Muscle layer of duodenum (tissue), 2 donors: Measurements from ENCODE around the gene SPEM2.
A peak's percentile ranks its signal among the peaks of the same experiment; 100 is the strongest.

ENCODE experiments used
- H3K27ac ChIP-seq: one replicate; pipeline ENCODE4 v1.7.0; 2013; ENCODE audit warnings: mild to moderate bottlenecking, low read length
- H3K27me3 ChIP-seq: one replicate; pipeline ENCODE4 v1.7.0; 2013; ENCODE audit warnings: low read depth, mild to moderate bottlenecking, control low read depth, low read length
- H3K36me3 ChIP-seq, 2 donors: one replicate each; pipeline ENCODE4 v1.7.0; 2013; ENCODE audit warnings: low read length in 2 of 2, control low read depth in 1 of 2, mild to moderate bottlenecking in 1 of 2; ENCODE audit not compliant: insufficient read depth in 2 of 2, control insufficient read depth in 1 of 2
- H3K4me1 ChIP-seq, 2 donors: one replicate each; pipeline ENCODE4 v1.7.0; 2013; ENCODE audit warnings: low read length in 2 of 2, mild to moderate bottlenecking in 2 of 2, control low read depth in 1 of 2, moderate library complexity in 1 of 2; ENCODE audit not compliant: insufficient read depth in 2 of 2, control insufficient read depth in 1 of 2
- H3K4me3 ChIP-seq, 2 donors: one replicate each; pipeline ENCODE4 v1.7.0; 2013; ENCODE audit warnings: low read length in 2 of 2, low read depth in 1 of 2, mild to moderate bottlenecking in 1 of 2
- H3K9me3 ChIP-seq, 2 donors: one replicate each; pipeline ENCODE4 v1.7.0; 2013; ENCODE audit warnings: low read length in 2 of 2, control low read depth in 1 of 2, mild to moderate bottlenecking in 1 of 2; ENCODE audit not compliant: control insufficient read depth in 1 of 2
- donor health status: healthy.

The SPEM2 gene

GRCh38 chr17:7426896-7427489, 1.6 kb downstream of the SPEM2 start:
- Histone ChIP-seq H3K4me1 (no peaks in the 10 kb centered on the region), H3K27me3 (no peaks in the 10 kb centered on the region), H3K27ac (no peak overlapping the region), H3K9me3 (no peaks in the 10 kb centered on the region), H3K36me3 (no peaks in the 10 kb centered on the region), H3K4me3 (no peak overlapping the region)

DNA sequence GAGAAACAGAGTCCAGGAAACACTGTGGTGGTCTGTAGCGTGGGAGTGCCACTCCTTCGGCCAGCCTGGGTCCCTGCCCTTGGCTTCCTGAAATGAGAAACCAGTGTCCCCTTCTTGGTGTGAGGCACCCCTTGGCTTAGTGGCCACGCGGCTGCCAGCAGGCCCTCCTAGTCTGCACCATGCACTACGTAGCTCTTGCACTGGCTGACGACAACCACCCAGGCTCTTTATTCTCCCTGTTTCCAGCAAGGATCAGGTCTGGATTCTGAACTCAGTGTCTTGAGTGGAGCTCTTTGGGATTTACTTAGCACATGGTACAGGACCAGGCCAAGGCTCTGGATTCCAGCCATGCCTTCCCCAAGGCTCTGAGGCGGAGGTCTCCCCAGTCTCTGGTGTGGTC, 2.1 kb downstream of the SPEM2 start:
- Histone ChIP-seq H3K9me3 (no peaks in the 10 kb centered on the region), H3K4me1 (no peaks in the 10 kb centered on the region), H3K27me3 (no peaks in the 10 kb centered on the region), H3K4me3 (no peak overlapping the region), H3K27ac (no peak overlapping the region), H3K36me3 (no peaks in the 10 kb centered on the region)

DNA sequence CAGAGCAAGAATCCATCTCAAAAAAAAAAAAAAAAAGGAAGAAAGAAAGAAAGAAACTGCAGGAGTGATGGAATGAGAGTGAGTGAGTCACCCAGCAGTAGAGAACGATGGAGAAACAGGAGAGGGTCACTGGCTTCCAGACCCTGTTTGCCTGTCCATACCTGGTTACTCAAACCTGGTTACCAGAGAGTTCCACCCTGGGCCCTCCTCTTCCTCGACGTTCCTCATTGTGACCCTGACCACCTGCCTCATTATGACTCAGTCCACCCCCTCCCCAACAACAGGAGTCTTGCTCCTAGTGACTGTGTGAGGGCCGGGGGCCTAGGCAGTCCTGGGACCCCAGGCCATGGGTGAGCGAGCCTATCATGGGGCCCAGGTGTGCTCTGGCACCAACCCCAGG, 3.1 kb downstream of the SPEM2 start, which contains the start of gene SPEM3:
SPEM3 (plus strand) TSS at position 301 of the 400 bp plus-strand sequence; CDS start at position 347, 46 bp downstream.
- H3K36me3 ChIP-seq: no peaks in the 10 kb centered on the region
- no peak within 1 kb of the TSS for H3K4me3 ChIP-seq
- H3K9me3 ChIP-seq: no peaks in the 10 kb centered on the region
- no peak within 1 kb of the TSS for H3K27ac ChIP-seq
- no peaks in the 10 kb centered on the region for H3K27me3 ChIP-seq
- H3K4me1 ChIP-seq: no peaks in the 10 kb centered on the region

DNA sequence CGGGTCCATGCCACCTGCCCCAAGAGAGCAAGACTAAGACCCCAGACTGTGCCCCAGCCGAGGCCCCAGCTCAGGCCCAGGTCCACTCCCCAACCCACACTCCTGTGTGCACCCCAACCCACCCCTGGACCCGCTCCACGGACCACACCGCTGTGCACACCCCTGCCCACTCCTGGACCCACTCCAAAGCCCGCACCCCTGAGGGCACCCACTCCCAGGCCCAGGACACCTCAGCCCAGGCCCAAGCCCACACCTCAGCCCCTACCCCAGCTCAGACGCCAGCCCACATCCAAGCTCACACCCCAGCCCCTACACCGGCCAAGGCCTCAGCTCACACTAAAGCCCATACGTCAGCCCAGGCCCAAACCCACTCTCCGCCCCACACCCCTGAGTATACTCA, 4.3 kb downstream of the SPEM2 start:
- no peak overlapping the region for H3K4me3 ChIP-seq
- H3K36me3 ChIP-seq: no peaks in the 10 kb centered on the region
- no peaks in the 10 kb centered on the region for H3K9me3 ChIP-seq
- no peaks in the 10 kb centered on the region for H3K4me1 ChIP-seq
- H3K27ac ChIP-seq: no peak overlapping the region
- H3K27me3 ChIP-seq: no peaks in the 10 kb centered on the region

GRCh38 chr17:7431231-7431630, 5.8 kb downstream of the SPEM2 start:
- H3K27ac ChIP-seq: no peak overlapping the region
- no peaks in the 10 kb centered on the region for H3K9me3 ChIP-seq

DNA sequence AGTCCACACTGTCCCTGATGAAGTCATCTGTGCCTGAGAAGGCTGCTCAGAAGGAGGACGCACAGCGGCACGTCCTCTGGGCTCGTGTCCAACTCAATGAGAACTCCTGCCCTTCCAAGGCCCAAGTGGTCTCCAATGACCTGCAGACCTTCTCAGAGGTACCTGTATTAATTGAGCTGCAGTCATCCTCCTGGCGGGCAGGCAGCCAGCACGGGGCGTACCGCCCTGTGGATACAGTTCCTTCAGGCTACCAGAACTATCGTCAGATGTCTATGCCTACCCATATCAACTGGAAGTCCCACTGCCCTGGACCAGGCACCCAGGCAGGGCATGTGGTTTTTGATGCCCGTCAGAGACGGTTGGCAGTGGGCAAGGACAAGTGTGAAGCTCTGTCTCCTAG, 6.9 kb downstream of the SPEM2 start:
- H3K4me3 ChIP-seq: no peak overlapping the region
- no peaks in the 10 kb centered on the region for H3K9me3 ChIP-seq
- peaks cover 4 to 23% of the 10 kb centered on the region in 2 donors for H3K4me1 ChIP-seq
- H3K27me3 ChIP-seq: peaks cover 5% of the 10 kb centered on the region
- no peaks in the 10 kb centered on the region for H3K36me3 ChIP-seq
- H3K27ac ChIP-seq: no peak overlapping the region

More at GRCh38 chr17:7431231-7431630, 5.8 kb downstream of the SPEM2 start:
- no peak overlapping the region for H3K4me3 ChIP-seq
- no peaks in the 10 kb centered on the region for H3K36me3 ChIP-seq
- H3K4me1 ChIP-seq: peaks cover 4 to 13% of the 10 kb centered on the region in 2 donors
- peaks cover 5% of the 10 kb centered on the region for H3K27me3 ChIP-seq

DNA sequence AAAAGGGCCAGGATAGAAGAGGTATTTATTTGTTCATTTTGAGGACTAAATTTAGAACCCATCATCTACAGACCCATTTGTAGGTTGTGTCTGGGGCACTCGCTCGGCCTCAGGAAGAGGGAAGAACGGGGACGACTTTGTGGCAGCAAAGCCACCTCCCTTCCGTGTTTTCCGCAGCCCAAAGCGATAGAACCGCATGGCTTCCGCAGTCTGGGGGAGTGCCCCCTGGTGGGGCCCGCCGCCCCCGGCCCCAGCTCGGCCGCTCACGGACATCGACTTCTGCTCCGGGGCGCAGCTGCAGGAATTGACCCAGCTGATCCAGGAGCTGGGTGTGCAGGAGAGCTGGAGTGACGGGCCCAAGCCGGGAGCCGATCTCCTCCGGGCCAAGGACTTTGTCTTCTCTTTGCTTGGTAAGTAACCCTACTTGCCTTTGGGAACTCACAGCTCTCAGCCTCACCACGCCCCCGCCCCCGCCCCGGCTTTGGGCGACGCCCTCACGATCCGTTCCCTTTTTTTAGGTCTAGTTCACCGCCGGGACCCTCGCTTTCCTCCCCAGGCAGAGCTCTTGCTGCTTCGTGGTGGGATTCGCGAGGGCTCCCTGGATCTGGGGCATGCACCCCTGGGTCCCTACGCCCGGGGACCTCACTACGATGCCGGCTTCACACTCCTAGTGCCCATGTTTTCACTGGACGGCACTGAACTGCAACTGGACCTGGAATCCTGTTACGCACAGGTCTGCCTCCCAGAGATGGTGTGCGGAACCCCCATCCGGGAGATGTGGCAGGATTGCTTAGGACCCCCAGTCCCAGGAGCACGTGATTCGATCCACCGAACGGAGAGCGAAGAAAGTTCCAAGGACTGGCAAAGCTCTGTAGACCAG, 10.5 kb downstream of the SPEM2 start:
- Histone ChIP-seq H3K4me3 (peak overlapping the region; percentile 61 to 79), H3K36me3 (no peaks in the 10 kb centered on the region), H3K9me3 (no peaks in the 10 kb centered on the region), H3K4me1 (peaks cover 8 to 51% of the 10 kb centered on the region in 2 donors), H3K27me3 (peaks cover 32% of the 10 kb centered on the region), H3K27ac (peak overlapping the region; percentile 72)

DNA sequence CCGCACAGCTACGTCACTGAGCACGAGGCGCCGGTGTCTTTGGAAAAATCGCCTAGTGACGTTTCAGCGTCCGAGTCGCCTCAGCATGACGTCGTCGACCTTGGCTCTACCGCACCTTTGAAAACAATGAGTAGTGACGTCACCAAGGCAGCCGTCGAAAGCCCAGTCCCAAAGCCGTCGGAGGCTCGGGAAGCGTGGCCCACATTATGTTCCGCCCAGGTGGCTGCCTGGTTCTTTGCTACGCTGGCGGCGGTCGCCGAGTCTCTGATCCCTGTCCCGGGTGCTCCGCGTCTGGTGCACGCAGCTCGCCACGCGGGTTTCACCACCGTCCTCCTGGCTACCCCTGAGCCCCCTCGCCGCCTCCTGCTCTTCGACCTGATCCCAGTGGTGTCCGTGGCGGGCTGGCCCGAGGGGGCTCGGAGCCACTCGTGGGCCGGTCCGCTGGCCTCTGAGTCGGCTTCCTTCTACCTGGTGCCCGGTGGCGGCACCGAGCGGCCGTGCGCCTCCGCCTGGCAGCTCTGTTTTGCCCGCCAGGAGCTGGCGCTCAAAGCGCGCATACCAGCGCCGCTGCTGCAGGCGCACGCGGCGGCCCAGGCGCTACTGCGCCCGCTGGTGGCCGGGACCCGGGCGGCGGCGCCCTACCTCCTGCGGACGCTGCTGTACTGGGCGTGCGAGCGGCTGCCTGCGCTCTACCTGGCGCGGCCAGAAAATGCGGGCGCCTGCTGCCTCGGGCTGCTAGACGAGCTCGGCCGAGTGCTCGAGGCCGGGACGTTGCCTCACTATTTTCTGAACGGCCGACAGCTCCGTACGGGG, 11.3 kb downstream of the SPEM2 start:
- Histone ChIP-seq H3K27ac (peak overlapping the region; percentile 72), H3K27me3 (peaks cover 38% of the 10 kb centered on the region), H3K4me1 (peaks cover 8 to 51% of the 10 kb centered on the region in 2 donors), H3K4me3 (peak overlapping the region; percentile 61 to 79), H3K9me3 (no peaks in the 10 kb centered on the region), H3K36me3 (no peaks in the 10 kb centered on the region)

- Histone ChIP-seq H3K4me3 (peak overlapping the region; percentile 37 to 61), H3K9me3 (no peaks in the 10 kb centered on the region), H3K4me1 (peaks cover 8 to 51% of the 10 kb centered on the region in 2 donors), H3K27me3 (peaks cover 38% of the 10 kb centered on the region), H3K36me3 (no peaks in the 10 kb centered on the region), H3K27ac (no peak overlapping the region)
These were observed 12.0 kb downstream of the SPEM2 start for GRCh38 chr17:7437369-7437863.

- peaks cover 8 to 51% of the 10 kb centered on the region in 2 donors for H3K4me1 ChIP-seq
- no peak overlapping the region for H3K27ac ChIP-seq
- H3K9me3 ChIP-seq: no peaks in the 10 kb centered on the region
- H3K36me3 ChIP-seq: no peaks in the 10 kb centered on the region
- peaks cover 38% of the 10 kb centered on the region for H3K27me3 ChIP-seq
- H3K4me3 ChIP-seq: peak overlapping the region; percentile 37 to 61
These were observed 12.7 kb downstream of the SPEM2 start for GRCh38 chr17:7437950-7438614.
